ENCODE results near the gene TST. TPM values are rescaled to one million over a fixed set of nuclear protein-coding genes. Genes with fewer than 3 reads are reported as not detected.
A peak's percentile ranks its signal among the peaks of the same experiment; 100 is the strongest.

TST gene
- total RNA-seq, 1 donor from 2014 or later = 19.3 TPM

DNA sequence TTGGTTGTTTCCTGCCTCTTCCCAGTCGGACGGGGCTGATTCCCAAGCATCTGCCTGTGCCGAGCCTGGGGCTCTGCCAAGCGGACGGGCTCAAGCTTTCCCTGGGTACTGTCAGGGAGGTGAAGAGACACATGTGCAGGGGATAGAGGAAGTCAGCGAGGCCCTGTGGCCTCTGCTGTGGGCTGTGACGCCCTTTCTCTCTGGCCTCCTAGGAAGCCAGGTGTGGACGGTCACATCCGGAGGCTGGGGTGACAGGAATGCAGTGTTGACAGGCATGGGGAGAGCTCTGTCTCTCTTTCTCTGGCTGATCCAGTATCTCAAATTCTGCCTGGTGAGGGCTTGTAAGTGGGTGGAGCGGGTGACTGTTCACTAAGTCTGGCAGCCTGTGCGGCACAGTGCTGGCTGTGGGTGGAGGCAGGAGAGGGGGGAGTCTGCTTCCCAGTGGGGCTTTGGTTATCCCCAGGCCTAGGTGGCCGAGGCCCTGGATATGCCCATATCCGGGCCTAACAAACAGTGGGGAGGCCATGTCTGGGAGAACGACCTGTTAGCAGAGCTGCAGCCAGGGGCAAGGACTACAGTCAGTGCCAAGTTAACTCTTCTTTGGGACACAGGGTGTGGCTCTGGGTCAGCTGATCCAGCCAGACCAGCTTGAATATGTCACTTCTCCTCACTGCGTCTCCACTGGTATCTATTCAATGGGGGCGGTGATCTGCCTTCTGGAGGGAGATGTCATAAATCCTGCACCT is 34.2 kb upstream of the TST start:
- no peak for DNase-seq

DNA sequence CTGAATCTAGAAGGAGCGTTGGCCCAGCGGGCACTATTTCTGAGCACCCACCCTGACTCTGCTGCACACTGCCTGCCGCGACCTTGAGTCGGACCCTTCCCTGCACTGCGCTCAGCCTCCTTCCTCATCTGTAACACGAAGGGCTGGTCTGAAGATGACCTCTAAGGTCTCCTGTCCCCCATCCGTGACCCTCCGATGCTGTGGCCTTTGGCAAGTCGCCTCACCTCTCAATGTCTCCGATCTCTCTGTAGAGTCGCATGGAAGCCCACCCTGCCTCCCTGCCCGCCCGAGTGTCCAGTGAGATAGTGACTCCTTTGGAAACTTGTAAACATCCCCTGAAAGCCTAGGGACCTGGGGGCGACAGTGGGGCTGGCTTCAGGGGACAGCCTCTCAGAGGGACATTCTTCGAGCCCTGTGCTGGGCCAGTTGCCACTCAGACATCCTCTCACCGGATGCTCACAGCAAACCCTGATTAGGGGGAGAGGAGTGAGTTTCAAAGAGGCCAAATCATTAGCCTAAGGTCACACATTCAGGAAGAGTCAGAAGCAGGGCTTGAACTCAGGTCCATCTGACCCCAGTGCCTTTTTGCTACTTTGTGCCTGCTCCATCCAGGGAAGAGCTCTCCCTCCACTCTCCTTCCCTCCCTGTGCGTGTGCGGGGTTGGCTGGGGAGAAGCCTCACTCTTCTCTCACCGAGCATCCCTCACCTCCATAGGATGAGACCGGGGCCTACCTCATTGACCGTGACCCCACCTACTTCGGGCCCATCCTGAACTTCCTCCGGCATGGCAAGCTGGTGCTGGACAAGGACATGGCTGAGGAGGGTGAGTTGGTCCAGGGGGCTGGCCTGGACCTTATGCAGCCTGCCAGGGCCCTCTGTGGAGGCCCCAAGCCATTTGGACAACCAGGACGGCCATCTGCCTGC is 33.4 kb upstream of the TST start:
- no peak for DNase-seq

DNA sequence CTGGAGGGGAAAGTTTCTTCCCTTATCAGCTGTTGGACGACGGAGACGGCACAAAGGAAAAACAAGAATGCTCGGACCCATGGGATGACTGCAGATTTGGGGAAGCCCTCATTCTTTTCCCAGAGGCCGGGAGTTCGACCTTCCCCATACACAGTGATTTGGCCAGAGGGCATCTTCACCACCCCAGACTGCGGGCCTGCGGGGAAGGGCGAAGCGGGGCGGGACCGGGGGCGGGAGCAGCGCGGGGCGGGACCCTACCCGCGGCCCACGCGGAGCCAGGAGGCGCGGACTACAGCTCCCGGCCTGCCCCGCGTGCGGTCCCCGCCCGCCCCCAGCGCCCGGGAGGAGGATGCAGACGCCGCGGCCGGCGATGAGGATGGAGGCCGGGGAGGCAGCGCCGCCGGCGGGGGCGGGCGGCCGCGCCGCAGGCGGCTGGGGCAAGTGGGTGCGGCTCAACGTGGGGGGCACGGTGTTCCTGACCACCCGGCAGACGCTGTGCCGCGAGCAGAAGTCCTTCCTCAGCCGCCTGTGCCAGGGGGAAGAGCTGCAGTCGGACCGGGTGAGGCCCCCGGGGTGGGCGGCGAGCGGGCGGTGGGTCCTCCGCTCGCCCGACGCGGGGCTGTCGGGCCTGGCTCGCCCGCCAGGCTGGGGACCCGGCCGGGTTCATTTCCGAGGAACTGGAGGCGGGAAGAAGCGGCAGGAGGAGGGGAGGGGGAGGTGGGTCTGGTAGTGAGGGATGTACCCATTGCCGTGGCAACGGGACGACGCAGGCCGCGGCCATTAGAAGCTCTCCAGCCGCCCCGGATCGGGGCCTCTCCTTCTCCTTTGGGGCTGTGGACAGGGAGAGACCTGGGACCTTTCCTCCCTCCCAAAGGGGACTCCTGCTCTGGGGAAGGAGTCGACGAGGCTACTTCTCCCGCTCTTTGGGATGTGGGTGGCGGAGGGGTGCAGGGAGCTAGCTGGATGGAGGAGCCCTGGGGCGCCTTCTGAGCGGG is 32.4 kb upstream of the TST start, which contains the start of gene KCTD17:
TSS of gene KCTD17 (plus strand) at position 352 of the 995 bp plus-strand sequence. CDS start at position 371, 19 bp downstream.
- DNase-seq = peak; percentile 17

DNA sequence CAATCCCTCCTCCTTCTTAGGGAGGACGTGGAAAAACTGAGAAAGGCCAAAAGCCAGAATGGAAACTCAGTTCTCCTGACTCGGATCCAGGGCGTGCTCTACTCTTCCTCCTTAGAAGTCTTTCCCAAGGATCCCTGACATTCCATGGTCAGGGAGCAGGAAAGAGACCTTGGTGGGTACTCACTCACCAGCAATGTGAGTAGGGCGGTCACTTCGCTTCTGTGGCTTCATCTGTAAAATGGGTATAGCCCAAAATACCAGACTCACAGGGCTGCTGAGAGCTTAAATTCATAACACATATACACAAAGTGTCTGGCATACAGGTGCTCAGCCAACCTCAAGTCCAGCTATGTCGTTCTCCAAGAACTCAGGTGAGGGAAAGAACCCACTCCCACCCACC is 31.7 kb upstream of the TST start:
- DNase-seq = no peak

DNA sequence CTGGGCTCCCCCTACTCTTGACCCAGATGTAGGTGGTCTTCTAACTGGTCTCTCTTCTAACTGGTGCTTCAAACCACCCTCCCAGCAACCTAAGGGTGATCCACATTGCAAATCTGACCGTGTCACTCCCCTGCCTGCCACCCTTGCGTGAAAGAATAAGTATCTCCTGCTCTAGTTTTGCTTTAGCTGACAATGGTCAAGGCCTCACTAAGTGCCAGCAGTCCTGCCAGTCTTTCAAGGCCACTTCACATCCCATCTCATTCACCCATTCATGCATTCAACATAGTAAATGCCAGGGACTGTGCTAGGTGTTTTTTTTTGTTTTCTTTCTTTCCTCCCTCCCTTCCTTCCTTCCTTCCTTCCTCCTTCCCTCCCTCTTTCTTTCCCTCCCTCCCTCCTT is 30.0 kb upstream of the TST start:
- no peak for DNase-seq

DNA sequence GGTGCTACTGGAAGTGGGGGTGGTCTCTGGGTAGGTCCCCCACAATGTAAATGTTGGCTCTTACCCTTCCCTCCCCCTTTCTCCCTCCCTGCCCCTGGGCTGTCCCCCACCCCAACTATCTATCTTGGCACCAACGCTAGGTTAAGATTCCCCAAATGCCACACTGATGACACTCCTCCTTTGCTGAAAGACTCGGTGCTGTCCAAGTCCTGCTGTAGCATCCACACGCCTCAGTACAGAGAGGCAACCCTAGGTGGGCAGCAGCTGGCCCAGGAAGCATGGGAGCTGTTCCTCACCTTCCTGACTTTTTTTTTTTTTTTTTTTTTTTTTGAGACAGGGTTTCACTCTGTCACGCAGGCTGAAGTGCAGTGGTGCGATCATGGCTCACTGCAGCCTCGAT is 28.9 kb upstream of the TST start:
- no peak for DNase-seq

DNA sequence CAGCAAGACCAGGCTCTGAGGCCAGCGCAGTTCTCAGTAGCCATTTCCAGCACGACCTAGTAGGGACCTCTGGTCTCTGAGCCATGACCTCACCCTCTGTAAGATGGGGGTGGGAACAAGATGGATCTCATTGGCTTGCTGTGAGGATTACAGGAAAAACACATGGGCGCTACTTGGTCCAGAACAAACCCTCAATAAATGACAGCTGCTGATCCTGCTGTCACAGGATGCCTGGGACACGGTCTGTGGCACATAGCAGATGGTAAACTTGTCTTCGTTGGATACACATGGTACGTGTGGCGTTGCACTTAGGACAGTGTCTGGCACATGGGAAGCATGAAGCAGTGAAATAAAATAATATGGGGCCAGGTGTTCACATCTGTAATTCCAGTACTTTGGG is 27.8 kb upstream of the TST start:
- DNase-seq = no peak

DNA sequence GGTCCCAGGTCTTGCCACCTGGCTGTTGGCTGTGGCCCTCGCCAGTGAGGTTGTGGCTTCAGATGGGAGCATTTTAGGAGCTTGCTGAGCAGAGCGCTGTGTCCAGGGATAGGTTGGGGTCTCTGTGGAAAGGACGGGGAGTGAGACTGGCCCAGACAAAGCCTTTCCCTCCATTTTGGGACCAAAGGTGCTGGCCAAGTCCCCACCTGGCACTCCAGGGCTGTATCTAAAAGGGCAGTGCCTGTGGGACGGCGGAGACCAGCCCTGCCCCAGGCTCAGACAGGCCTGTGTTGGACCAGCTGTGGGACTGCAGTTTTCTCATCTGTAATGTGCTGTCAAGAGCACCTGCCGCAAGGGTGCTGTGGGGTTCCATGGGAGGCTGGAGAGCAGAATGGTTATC is 27.3 kb upstream of the TST start:
- no peak for DNase-seq

DNA sequence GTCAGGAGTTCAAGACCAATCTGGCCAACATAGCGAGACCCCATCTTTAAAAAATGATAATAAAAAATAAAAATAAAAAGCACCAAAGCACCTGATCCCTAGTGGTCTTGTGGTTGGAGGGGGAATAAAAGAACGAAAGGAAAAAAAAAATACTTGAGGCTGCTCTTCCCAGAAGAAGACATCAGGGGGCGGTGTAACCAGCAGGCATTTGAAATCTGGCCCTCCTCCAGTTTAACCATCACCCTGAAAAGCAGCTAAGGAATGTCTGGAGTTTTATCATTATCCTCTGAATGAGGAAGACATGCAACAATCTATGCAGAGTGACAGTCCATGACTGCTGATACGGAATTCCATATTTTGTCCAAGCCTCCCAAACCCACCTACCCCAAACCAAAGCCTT is 26.7 kb upstream of the TST start:
- DNase-seq = no peak

DNA sequence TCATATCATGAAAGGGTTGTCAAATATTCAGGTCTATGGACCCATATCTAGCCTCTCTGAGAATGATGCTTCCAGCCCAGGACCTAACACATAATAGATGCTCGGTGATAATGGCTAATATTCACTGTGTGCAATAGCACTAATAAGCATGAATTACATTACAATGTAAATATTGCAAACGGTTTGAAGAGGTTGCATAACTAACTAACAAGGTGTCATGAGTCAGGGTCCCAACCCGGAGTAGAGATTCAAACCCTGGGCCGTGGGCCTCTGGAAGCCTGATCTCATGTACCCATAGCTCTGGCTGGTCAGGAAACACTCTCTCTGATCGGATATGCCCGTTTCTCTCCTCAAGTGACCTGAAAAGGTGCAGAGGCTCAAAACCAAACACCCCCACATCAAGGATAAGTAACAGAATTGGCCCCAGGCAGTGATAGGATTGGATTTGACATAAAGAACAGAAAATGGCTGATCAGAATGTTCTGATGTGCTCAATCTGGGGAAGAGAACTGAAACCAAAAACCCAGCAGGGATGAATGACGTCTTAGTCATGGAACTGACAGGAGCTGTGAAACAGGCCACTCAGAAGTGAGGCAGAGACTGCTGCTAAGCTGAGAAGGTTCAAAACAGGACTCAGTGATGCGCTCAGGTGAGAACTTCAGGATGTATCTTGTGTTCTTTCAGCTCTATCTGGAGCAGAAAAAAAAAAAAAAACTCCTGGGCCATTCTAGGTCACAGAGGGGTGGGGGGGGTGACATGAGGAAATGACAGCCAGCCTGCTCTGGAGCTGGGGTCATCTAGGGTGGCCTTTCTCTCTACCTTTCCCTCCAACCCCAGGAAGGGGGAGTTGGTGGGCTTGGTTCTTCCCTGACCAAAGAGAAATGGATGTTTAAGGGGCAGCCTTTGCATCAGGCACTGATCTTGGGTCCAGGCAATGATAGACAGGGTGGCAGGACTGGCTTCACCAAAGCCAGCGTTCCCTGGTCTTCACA is 25.7 kb upstream of the TST start:
- DNase-seq = no peak

DNA sequence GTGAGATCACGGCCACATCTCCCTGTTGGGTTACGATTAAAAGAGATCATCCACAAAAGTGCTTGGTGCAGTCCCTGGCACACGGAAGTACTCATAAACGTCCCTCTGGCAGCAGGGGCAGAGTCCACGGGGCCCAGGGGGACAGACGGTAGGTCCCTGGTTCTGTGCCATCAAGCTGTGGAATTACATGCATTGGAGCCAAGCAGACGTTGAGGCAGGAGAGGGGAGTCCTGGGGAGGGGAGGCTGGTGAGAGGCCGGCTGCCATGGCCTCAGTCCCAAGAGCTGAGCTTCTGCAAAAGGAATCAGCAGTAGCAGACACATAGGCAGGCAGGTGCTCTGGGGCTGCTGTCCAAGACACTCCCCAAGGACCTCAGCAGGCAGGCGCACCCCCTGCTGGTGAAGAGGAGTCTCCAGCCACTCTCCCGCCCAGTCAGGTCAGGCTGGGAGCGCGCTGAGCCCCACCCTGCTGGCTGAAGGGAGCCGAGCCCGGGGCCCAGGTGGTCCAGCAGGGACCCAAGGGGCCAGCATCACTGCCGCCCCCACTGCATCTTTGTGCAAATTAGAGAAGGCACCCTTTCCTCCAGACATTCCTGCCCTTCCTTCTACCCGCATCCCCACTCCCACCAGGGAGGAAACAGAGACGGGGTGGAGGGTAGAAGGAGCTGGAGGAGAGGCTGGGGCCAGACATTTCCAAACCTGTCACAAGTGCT is 24.7 kb upstream of the TST start:
- no peak for DNase-seq

DNA sequence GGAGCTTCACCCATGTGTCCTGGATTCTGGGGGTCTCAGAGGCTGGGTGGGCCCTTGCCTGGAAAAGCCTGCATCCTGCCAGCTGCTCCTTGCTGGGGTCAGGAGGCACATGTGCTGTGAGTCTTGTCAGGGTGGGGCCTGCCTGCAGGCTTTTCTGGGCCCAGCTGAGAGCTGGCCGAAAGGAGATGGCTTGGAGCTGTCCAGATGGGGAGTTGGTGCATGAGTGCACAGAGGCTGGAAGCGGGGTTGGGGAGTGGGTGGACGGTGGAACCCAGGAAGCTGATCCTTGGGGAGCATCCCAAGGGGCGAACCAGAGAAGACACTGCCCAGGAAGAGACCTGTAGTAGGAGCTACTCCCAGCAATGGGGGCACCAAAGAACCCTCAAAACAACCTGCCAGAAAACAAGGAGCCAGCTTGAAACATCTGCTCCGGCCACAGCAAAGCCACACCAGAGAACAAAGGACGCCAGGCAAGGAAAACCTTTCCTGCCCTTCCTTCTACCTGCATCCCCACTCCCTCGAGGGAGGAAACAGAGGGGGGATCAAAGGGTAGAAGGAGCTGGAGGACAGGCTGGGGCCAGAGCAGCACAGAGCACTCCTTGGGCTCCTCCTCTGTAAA is 24.1 kb upstream of the TST start:
- DNase-seq = no peak

DNA sequence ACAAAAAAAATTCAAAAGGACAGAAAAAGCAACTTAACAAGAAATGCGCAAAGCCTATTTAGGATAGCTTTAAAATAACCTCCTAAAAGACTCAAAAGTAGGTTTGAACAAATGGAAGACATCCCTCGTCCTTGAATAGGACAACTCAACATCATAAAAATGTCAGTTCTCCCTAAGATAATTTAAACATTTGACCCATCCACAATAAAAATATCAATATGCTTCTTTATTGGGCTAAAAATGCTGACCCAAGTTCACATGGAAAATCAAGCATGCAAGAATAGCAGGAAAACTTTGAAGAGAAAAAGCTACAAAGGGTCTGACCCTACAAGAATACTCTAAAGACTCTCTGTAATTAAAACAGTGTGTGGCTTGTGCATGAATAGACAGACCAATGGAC is 20.2 kb upstream of the TST start:
- DNase-seq = no peak

DNA sequence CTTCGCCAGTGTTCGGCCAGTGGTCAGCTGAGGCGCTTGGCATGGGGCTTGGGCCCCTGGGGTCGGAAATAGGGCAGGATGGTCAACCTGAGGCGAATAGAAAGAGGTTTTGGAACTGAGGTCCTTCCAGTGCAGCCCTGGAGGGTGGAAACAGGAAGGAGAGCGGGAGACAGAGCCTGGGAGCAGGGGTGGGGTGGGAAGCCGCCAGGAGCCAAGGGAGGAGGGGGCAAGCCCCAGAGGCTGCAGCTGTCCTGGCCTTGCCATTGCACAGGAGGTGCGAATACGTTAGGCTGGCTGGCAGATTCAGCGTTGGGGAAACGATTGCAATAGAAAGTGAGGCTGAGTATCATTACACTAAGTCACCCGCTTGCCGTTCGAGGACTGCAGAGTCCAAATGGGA is 18.4 kb upstream of the TST start:
- no peak for DNase-seq

DNA sequence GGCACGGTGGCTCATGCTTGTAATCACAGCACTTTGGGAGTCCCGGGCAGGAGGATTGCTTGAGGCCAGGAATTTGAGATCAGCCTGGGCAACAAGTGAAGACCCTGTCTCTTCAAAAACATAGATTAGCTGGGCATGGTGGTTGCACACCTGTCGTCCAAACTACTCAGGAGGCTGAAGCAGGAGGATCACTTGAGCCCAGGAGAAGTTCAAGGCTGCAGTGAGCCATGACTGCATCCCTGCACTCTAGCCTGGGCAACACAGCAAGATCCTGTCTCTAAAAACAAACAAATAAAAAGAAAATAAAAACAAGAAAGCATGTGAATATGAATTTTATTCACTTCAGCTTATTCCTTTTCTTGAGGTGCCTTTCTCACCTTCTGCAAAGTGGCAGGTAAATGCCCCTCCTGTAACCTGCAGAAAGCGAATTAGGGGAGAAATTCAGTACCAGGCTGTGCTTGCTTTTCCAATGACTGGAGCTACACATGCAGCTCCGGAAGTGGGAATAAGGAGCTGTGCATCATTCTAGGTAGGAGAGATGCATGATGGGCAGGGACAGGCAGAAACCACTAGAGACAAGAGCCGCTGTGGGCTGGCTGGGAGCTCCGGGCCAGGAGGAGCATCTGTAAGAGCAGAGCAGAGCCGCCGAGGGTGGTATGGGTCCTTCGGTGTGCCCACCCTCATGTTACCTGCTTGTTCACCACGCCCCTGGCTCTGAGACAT is 17.6 kb upstream of the TST start:
- DNase-seq = no peak

DNA sequence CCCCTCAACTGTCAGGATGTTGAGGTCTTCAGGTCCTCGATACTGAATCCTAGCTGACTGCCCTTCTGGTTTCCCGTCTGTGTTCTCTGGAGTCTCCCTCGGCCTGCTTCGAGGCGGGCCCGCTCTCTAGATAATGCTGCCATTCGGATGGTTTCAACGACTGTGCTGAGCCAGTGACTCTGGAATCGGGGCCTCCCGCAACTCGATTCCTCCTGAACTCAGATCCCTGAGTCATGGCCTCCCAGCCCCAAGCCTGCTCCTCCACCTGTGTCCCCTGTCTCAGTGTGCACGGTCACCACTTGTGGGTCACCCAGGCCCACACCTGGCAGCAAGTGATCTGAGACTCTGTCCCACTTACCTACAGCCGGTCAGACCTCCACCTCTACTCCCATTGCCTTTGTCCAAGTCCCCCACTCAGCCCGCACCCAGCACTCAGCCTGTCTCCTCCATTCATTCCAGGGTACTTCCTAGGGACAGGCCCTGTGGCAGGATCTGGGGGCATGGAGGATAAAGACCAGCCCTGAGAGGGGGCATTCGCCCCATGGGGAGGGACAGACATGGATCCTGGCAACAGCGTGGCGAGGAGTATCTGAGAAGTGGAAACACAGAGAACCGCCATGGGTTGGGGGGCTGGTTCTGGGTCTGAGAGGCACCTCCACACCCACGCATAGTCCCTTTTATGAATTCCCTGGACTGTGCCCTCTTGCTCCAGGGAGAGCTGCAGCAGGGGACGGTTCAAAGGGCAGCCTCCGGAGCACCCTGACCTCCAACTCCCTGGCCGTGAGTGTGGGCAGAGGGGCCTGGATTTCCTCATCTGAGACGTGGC is 14.6 kb upstream of the TST start:
- DNase-seq = no peak

DNA sequence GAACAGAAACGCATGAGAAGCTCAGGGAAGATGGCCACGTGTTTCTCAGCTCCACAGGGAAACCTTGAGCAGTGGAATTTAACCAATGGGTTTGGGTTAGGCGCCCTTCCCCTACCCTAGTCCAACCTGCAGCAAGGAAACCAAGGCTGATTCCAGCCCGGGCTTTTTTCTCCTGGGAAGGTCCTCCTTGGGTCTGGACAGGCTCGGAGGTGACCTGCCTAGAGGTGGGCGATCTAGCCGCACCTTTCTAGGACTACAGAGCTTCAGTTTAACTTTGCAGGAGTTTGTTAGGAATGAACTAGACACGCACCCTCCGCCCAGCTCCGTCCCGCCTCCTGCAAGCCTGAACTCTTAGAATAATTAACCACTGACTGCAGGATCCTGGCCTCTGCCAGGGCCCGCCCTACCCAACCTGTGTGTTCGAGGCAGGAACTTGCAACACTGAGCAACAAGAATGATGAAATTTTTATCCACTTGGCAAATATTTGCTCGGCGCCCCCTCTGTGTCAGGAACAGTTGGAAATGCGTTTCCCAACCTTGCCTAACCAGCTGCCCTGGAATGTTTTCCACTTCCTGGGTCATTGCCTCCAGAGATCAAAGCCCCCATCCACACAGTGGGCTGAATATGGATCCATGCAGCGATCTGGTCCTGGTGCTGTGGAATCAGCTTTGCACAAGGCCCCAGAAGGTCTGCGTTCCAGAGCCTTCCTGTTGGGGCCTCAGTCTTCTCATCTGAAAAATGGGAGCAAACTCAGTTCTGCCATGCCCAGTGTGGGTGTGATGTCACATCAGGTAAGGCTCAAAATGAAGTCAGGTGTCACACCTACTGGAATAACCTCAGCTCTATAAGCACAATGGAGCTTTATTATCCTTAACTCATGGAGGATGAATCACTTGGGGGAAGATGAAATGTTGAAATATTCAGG is 13.6 kb upstream of the TST start:
- DNase-seq = peak; percentile 12

Data from skin of body (tissue), 2 donors.